ENCODE results near the gene SCMH1.

- TF ChIP-seq POLR2AphosphoS5 (IDR thresholded peaks at IDR 0.05; ENCODE audit: low read depth, low read length) = no peak
- TF ChIP-seq POLR2A (IDR thresholded peaks at IDR 0.05; ENCODE audit: low read depth, low read length) = no peak
- no peak for TF ChIP-seq SPI1 (IDR thresholded peaks at IDR 0.05; ENCODE audit: low read depth, low read length)
- TF ChIP-seq TAF1 (IDR thresholded peaks at IDR 0.05; ENCODE audit: low read depth, low read length) = no peak
- TF ChIP-seq POU2F2 (IDR thresholded peaks at IDR 0.05; ENCODE audit: low read depth, low read length) = no peak
- no peak for TF ChIP-seq PAX5 (IDR thresholded peaks at IDR 0.05; ENCODE audit: insufficient read depth, low read length, severe bottlenecking)
Observed at GRCh38 chr1:41101076-41101475, 141.0 kb downstream of the SCMH1 start.
